C4-2B (cell line): Measurements from ENCODE around the gene BRD3.

ENCODE experiments used
- ZFX ChIP-seq: fragments of 450-650 bp; IDR thresholded peaks from 2 replicates; pipeline ENCODE4 v1.6.1; 2017
- TF ChIP-seq, protein P1 (sequence below): fragments of 450-650 bp; conservative IDR thresholded peaks from 2 replicates; pipeline ENCODE4 v1.5.1; 2017; ENCODE audit warnings: mild to moderate bottlenecking

- TF ChIP-seq, protein P1, sequence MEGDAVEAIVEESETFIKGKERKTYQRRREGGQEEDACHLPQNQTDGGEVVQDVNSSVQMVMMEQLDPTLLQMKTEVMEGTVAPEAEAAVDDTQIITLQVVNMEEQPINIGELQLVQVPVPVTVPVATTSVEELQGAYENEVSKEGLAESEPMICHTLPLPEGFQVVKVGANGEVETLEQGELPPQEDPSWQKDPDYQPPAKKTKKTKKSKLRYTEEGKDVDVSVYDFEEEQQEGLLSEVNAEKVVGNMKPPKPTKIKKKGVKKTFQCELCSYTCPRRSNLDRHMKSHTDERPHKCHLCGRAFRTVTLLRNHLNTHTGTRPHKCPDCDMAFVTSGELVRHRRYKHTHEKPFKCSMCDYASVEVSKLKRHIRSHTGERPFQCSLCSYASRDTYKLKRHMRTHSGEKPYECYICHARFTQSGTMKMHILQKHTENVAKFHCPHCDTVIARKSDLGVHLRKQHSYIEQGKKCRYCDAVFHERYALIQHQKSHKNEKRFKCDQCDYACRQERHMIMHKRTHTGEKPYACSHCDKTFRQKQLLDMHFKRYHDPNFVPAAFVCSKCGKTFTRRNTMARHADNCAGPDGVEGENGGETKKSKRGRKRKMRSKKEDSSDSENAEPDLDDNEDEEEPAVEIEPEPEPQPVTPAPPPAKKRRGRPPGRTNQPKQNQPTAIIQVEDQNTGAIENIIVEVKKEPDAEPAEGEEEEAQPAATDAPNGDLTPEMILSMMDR: no peak
- no peak for TF ChIP-seq ZFX
These were observed 8.8 kb upstream of the BRD3 start for GRCh38 chr9:134076644-134077043.
